SH-SY5Y (cell line): ENCODE data around the gene PIK3IP1.

Experiments
- GATA2 ChIP-seq: IDR thresholded peaks from 2 replicates; pipeline ENCODE4 v1.6.1; 2011; ENCODE audit warnings: mild to moderate bottlenecking, low read depth, low read length
- GATA3 ChIP-seq: IDR thresholded peaks from 2 replicates; pipeline ENCODE4 v1.6.1; 2011; ENCODE audit warnings: low read depth, mild to moderate bottlenecking, low read length, moderate library complexity

- TF ChIP-seq GATA2: no peak
- TF ChIP-seq GATA3: no peak
Observed at GRCh38 chr22:31326877-31327276, 34.6 kb upstream of the PIK3IP1 start.
